Gastrocnemius medialis (tissue), 4 donors: Measurements from ENCODE around the gene TBC1D22B.

Experiments used
- POLR2A ChIP-seq, 2 donors: fragments of 450-650 bp; IDR thresholded peaks; one replicate each; pipeline ENCODE4 v1.6.1; 2017; ENCODE audit warnings: antibody characterized with exemption in 2 of 2, mild to moderate bottlenecking in 2 of 2, moderate library complexity in 2 of 2
- TF ChIP-seq, protein P1 (sequence below), 5 experiments: fragments of 450-650 bp in 3 of 5; fragments of 200-600 bp in 2 of 5; sonication (generic) in 2 of 5; IDR thresholded peaks in 4 of 5; conservative IDR thresholded peaks in 1 of 5; 1 replicate in 4 of 5; 2 replicates in 1 of 5; pipeline ENCODE4 v1.5.1; 2016 to 2019; ENCODE audit warnings: antibody characterized with exemption in 5 of 5, mild to moderate bottlenecking in 3 of 5, moderate library complexity in 3 of 5

DNA sequence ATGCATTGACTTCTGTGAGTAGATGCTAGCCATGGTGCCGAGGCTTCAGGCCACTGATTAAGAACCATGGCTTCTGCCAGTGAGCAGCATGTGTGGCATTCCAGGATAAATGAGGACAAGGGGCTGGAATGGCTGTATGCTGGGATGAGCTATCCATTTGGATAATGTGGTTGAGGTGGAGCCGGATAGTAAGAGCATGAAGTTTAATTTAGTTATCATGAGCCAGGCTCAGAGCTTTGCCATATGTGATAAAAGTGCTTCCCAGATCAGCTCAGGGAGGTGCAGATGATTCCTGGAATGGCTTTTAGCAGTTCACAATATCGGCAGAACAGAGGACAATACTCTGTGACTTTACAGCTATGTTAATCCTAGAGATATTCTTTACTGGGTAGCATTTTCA is 61.6 kb downstream of the TBC1D22B start:
- no peak for TF ChIP-seq POLR2A (IDR thresholded peaks at IDR 0.05)
- TF ChIP-seq, protein P1, sequence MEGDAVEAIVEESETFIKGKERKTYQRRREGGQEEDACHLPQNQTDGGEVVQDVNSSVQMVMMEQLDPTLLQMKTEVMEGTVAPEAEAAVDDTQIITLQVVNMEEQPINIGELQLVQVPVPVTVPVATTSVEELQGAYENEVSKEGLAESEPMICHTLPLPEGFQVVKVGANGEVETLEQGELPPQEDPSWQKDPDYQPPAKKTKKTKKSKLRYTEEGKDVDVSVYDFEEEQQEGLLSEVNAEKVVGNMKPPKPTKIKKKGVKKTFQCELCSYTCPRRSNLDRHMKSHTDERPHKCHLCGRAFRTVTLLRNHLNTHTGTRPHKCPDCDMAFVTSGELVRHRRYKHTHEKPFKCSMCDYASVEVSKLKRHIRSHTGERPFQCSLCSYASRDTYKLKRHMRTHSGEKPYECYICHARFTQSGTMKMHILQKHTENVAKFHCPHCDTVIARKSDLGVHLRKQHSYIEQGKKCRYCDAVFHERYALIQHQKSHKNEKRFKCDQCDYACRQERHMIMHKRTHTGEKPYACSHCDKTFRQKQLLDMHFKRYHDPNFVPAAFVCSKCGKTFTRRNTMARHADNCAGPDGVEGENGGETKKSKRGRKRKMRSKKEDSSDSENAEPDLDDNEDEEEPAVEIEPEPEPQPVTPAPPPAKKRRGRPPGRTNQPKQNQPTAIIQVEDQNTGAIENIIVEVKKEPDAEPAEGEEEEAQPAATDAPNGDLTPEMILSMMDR (IDR thresholded peaks at IDR 0.05 in 4 of 5, conservative IDR thresholded peaks at IDR 0.05 in 1 of 5), result no peak
